ENCODE data around the gene MAFF.

Gene MAFF

DNA sequence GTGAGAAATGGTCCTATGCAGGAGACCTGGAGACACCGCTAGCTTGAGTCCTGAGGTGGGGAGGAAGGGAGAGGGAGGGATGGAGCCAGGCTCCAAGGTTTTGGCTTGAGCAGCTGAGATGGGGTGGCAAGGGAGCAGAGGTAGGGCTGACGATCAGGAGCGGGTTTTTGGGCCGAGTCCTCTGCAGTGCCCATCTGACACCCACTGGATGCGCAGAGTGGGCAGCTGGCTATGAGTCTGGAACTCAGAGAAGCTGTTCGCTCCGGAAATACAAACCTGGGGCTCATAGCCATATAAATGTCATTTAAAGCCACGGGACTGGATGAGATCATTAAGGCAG is 453 bp upstream of the MAFF start:
- Histone ChIP-seq H3K27ac (peak overlapping the region in 20 of 21 experiments; percentile 1 to 100 (median 94)), H3K4me3 (peak overlapping the region; percentile 56 to 93 (median 80))

DNA sequence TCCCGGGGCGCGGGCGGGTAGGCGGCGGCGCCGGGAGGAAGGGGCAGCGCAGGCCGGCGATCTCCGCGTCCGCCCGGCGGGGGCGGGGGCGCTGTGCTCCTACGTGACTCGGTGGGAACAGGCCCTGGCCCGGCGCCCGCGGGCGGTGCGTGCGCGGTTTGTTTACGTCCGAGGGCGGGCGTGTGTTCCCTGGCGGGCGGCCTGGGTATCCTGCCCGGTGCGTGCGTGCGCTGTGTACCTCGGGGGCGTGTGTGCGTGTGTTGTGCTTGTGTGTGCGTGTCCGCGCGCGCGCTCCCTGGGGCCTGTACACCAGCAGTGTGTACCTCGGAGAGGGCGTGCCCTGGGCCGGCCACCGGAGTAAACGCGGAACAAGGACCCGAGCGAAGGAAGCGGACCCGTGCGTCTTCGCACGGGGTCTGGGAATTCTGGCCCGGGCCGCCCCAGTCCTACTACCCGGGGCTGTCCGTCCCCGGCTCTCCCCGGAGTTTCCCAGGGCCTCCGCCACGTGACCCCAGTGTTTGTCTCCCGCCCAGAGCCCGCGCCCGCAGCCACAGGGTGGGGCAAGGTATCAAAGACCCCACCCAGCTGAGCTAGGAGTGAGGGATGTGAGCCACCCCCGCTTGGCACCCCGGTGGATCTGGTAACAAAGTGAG is 769 bp downstream of the MAFF start:
- peak overlapping the region; percentile 69 to 100 (median 96) for H3K27ac ChIP-seq
- peak overlapping the region; percentile 56 to 93 (median 80) for H3K4me3 ChIP-seq

DNA sequence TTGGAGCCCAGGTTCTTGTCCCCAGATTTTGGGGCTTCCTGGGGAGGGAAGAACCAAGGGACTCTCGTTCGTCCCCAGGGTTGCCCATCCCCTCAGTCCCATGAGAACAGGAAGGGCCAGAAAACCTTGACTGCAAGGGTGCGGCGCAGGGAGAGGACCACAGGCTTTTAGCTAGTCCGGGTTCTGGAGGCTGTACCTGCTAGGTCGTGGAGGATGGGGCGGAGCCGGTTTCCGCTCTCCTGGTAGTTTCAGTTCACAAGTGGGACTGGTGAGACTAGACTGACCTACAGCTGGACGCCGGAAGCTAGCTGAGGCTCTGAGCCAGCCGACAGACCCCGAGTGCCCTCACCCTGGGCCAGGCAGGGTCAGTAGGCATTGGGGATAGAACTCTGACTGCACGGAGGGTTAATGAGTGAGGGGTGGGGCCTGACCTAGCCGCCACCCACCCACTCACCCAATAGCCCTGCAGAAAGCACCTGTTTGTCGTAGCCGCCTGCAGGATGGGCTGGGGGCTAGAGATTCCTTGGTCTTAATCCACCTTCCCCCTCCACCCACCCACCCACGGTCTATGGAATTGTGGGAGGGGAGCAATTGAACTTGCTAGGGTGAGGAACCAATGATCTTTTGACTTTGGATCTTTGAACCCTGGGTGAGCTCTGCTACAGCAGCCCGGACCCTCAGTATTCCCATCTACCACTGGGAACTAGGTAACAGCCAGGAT is 1.5 kb downstream of the MAFF start:
- Histone ChIP-seq H3K4me3 (peak overlapping the region; percentile 56 to 93 (median 80)), H3K27ac (peak overlapping the region; percentile 69 to 100 (median 96))

DNA sequence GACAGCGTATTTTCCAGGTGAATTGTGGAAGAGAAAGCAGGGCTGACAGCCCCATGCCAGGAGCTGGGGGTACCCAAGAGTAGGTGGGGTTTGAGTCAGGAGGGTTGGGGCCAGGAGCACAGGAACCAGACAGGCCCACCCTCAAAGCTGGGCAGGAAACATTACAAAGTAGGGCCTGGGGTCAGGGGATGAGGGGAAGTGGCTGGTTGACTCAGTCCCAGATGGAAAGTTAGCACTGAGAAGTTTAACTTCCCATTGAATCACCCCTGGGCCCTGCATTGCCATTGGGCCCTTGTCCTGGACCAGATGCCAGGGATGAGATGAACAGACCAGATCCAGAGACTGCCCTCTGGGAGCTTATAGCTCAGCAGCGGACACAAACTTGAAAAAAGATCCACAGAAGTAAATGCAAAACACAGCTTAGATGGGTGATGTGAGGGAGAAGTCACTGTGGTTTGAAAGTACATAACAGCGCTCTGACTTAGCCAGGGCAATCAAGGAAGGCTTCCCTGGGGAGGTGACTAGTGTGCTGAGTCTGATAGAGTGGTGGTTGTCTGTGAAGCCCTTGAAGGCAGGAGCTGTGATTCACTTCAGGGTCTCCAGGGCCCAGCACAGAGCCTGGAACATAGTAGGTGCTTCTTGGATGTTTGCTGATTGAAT is 2.2 kb downstream of the MAFF start:
- H3K4me3 ChIP-seq, result peak overlapping the region in 6 of 7 experiments; percentile 56 to 93 (median 75)
- H3K27ac ChIP-seq, result peak overlapping the region in 16 of 21 experiments; percentile 28 to 100 (median 96)

DNA sequence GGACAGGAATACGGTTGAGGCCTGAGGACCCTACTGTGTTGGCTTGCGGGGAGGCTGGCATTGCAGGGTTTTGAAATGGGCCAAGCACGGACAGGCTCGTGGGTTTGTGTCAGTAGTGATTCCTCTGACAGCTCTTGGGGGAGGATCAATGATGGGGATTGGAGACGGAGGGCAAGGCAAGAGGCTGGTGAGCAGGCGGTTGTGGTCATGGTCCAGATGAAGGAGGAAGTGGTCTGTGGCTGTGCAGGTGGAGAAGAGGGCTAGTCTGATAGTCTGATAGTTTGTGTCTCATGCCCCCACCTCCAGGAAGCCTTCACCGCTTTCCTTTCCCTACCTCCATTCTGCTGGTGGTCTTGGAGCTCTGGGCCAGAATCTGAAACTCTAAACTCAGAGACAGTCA is 3.0 kb downstream of the MAFF start:
- no peak overlapping the region for H3K4me3 ChIP-seq

DNA sequence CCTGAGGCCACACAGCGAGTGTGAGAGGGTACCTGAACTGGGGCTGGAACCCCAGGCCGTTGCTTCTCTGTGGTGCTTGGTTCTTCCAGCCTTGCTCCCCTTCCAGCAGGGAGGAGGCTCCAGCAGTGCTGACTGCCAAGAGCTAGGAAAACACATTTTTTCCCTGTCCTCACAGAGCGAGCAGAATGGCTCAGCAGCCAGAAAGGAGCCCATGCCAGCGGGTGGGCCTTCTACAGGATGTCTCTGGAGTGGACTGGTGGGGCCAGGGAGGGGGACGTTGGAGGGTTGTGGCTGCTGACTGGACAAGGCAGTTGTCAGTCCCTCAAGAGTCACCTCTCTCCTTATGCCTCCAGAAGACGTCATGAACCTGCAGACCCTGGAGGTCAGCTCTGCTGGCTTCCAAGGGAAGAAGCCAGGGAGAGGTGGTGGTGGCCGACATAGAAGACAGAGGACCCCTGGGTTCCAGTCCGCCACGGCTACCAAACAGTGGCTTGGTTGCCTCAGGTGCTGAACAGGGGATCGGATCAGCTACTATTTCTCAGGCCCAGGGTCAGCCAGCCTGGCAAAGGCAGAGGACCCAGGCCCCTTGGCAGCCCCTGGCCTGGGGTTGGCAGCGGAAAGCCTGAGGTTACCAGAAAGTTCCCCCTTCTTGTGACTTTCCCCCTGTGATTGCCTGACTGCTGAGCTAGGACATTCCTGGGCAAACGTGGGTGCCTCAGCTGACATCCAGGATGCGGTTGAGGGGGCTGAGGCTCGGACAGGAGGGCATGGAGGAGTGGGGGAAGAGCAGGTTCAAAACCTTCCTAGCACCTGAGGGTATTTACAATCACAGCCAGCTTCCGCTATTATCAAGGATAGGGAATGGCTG is 3.7 kb downstream of the MAFF start:
- peak overlapping the region in 13 of 21 experiments; percentile 13 to 100 (median 62) for H3K27ac ChIP-seq
- no peak overlapping the region for H3K4me3 ChIP-seq

More for the DNA sequence above, 3.0 kb downstream of the MAFF start:
- H3K27ac ChIP-seq, result peak overlapping the region in 13 of 21 experiments; percentile 5 to 100 (median 96)

DNA sequence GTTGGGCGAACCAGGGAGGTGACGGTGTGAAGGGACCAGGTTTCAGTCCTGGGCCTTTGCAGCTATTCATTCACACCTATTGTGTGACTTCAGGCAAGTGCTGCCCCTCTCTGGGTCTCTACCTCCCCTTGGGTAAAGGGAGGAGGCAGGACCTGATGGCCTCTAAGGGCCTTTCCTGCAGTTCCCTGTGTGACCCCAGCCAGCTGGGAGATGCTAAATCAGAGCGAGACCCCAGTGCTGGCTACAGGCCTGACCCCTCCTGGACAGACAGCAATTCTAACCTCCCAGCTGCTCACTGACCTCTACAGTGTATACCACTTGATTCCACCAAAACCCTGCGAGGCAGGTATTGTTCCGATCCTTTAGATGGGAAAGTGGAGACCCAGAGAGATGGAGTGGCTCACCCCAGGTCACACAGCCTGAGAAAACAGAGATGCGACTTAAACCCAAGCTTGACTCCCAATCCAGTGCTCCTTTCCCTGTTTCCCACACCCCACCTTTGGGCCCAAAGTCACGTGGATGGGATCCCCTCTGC is 6.2 kb downstream of the MAFF start:
- H3K4me3 ChIP-seq, result no peak overlapping the region
- no peak overlapping the region for H3K27ac ChIP-seq

DNA sequence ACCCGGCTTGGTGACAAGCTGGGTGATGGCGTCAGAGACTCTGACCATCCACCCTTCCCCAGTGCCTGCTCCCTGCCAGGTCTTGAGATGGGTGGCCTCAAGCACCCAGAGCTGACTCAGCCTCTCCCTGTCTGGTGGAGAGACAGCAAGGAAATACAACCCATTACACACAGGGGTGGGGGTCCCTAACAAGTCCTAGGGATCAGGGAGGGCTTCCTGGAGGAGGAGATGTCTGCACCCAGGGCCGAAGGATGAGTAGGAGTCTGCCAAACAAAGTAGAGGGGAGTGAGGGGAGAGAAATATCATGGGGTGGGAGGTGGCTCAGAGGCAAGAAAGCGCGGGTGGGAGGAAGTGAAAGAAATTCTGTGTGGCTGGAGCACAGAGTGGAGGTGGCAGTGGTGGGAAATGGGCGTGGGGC is 6.8 kb downstream of the MAFF start:
- Histone ChIP-seq H3K27ac (no peak overlapping the region), H3K4me3 (no peak overlapping the region)

DNA sequence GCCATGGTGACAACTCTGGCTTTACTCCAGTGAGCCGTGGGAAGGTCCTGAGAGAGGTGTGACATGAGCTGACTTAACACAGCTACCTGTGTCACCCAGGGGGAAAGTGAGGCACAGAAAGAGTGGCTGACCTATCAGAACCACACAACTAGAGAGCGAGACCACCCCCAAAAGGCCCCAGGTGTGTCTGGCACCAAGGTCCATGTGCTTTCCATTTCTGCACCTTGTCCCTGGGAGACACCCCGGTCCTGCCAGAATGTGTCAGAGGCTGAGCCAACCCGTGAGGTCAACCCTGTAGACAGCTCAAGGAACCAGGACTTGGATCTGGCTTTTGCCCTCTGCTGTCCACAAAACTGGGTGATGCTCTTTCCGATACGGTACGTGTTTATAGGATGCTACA is 9.8 kb downstream of the MAFF start:
- no peak overlapping the region for H3K4me3 ChIP-seq
- H3K27ac ChIP-seq, result no peak overlapping the region

DNA sequence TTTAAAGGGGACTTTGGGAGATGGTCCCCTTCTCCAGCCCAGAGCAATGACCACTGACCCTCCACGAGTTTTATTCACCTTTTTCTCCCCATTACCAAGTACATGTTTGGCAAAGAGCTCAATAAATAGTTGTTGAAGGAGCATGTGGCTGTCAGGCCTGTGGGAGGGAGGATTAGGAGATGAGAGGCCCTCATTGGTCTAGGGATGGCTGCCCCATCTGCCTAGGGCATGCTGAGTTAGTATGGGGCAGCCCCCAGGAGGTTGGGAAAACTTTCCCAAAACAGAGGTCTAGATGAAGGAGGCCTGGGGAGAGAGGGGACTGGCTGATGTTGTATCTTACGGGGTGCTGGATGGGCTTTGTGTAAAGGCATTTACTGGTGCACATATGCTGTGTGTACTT is 10.6 kb downstream of the MAFF start:
- no peak overlapping the region for H3K27ac ChIP-seq
- H3K4me3 ChIP-seq, result no peak overlapping the region

DNA sequence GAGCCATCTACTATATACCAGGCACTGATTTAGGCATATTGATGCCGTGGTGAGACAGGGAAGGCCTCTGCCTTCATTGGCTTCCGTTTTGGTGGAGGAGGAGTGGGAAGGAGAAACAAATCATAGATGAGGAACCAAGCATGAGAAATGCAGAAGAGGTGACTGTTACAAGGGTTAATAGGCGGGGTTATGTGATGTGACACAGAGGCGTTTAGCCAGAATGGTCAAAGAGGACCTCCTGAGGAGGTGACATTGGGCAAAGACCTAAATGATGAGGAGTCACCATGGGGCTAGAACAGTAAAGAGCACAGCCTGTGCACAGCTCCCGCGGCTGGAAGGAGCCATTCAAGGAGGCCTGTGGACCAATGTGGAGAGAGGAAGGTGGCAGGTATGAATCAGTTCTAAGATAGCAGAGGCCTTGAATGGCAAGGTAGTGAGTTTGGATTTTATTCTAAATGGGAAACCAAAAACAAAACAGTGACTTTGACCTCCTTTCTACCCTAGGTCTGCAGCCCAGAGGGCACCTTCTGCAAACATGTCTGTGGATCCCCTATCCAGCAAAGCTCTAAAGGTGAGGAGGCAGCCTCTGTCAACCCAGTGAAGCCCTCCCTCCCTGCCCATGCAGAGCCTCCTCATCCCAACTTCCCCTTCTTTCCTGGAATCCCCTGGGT is 11.7 kb downstream of the MAFF start:
- H3K4me3 ChIP-seq, result no peak overlapping the region

DNA sequence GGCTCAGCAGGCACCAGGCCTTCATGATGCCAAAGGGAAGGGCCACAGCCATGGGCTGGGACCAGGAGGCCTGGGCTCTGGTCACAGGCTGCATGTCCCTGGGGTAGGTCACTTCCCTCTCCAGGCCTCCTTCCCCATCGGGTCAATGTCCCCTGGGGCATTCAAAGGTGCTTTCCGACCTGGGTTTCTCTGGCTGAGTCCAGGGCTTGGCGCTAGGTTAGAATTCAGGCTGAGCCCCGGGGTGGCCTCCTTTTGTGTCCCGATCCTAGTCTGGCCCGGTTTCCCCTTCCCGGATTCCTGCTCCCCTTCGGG is 12.2 kb downstream of the MAFF start:
- Histone ChIP-seq H3K4me3 (peak overlapping the region in 2 of 7 experiments; percentile 25 to 31), H3K27ac (peak overlapping the region in 11 of 21 experiments; percentile 0 to 70 (median 46))

More for the DNA sequence above, 11.7 kb downstream of the MAFF start:
- peak overlapping the region in 8 of 21 experiments; percentile 0 to 70 (median 30) for H3K27ac ChIP-seq

DNA sequence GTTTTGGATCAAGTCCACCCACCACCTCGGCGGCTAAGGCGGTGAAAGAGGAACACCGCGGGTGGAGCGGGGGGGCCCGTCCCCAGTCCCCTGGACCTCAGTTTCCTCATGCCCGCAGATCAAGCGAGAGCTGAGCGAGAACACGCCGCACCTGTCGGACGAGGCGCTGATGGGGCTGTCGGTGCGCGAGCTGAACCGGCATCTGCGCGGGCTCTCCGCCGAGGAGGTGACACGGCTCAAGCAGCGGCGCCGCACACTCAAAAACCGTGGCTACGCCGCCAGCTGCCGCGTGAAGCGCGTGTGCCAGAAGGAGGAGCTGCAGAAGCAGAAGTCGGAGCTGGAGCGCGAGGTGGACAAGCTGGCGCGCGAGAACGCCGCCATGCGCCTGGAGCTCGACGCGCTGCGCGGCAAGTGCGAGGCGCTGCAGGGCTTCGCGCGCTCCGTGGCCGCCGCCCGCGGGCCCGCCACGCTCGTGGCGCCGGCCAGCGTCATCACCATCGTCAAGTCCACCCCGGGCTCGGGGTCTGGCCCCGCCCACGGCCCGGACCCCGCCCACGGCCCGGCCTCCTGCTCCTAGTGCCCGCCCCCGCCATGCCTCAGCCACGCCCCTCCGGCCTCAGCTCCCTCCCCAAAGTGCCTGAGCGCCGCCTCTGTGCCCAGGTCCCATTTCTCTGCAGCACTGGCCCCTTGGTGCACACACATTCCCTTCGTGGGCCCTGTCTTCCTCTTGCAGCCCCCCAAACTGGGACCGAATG is 12.7 kb downstream of the MAFF start:
- H3K4me3 ChIP-seq, result peak overlapping the region in 5 of 7 experiments; percentile 0 to 31 (median 15)
- peak overlapping the region in 12 of 21 experiments; percentile 0 to 70 (median 42) for H3K27ac ChIP-seq

DNA sequence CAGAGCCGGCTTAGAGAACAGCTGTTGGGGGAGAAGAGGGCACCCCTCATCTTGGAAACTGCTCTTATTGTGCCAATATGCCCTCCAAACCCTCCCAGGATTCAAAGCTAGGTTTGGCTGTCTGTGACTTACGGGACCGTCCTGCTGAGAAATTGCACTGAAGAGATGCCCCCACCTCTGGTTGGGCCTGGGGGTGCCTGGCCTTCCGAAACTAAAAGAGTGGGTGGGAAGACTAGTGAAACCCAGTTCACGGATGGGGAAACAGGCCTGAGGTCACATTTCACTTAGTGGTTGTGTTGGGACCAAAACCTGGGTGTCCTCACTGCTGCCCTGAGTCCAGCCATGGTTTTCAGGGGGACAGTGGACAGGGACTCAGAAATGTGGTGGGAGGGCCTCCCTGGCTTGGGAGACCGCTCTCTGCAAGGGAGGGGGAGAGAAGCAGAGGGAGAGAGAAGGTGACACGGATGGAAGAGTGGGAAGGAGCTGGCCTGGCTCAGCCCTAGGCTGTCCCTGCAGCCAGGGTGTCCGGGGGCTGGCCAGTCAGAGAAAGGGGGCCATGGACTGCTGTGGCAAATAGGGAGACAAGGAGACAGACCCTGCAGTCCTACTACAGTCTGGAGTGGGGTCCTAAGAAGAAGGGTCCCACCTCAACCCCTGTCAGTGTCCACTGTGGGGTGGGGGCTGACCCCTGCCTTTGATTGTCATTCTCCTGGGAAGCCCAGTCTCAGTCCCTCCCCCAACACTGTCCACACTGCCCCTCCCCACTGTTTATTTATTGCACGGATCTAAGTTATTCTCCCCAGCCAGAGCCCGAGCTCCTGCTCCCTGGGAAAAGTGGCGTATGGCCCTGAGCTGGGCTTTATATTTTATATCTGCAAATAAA is 13.6 kb downstream of the MAFF start:
- H3K27ac ChIP-seq, result peak overlapping the region in 1 of 21 experiments; percentile 59

DNA sequence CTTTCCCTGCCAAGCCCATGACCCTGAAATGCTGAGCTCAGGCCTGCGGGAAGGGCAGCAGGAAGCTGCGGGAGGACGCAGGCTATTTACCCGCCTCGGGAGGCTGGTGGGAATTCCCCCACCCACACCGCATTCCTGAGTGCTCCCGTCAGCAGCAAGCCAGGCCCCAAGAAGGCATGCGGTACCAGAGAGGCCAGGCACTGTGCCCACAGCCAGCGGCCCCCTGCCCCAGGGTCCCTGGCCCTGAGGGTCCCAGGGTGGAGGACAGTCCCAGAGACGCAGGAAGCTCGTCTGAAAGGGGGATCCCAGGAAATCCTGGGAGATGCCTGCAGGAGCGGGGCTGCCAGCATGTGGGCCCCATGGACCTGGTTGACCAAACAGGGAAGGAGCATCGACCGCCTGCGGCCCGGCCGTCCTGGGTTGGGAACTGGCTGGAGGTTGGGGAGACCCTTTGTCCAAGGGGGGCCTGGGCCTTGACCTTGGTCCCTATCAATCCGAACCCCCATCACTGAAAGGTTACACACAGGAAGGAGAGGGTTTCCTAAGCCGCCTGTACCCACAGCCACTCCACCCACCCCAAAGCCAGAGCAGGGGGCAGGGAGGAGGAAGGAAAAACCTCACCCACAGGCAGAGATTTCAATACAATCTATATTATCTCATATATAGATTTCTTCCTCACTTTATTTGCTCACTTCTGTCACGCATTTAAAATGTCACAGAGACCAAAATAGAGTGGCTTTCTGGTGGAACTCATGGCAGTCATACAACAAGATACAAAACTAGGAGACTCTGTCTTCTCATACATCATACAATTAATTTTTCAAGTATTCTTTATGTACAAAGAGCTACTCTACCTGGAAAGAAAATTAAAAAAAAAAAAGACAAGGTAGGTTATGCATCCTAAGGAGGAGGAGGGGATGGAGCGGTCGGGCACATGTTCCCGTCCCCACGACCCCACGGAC is 17.1 kb downstream of the MAFF start:
- H3K27ac ChIP-seq, result peak overlapping the region in 20 of 21 experiments; percentile 51 to 91 (median 78)
- no peak overlapping the region for H3K4me3 ChIP-seq

More for the DNA sequence above, 13.6 kb downstream of the MAFF start:
- no peak overlapping the region for H3K4me3 ChIP-seq

DNA sequence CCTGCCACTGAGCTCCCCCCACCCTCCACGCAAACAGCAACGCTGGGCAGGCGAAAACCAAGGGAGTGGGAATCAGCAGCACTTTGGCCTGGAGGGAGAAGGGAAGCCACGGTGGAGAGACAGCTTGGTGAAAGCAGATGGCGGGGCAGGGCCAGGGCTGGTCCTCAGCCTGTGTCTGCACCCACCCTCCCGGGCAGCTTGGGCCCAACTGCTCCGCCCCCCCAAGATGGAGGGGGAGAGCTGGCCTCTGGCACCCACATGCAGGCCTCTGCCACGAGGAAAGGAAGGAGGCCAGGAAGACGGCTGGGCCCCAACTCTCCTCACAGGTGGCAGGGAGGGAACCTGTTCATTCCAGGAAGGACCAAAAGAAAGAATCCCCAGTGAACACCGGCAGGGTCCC is 17.8 kb downstream of the MAFF start:
- no peak overlapping the region for H3K4me3 ChIP-seq
- peak overlapping the region in 20 of 21 experiments; percentile 19 to 91 (median 78) for H3K27ac ChIP-seq
